HepG2 (cell line): ENCODE data around the gene CCDC183. TPM values are rescaled to one million over a fixed set of nuclear protein-coding genes. Genes with fewer than 3 reads are reported as not detected.
A peak's percentile ranks its signal among the peaks of the same experiment; 100 is the strongest.

ENCODE experiments used
- CEBPB ChIP-seq: IDR thresholded peaks from 2 replicates; pipeline ENCODE4 v1.6.1; 2011; ENCODE audit warnings: low read depth, low read length, improper control_type of control experiment, borderline replicate concordance
- DPF2 ChIP-seq: sonication (generic); formaldehyde crosslinking; IDR thresholded peaks from 2 replicates; pipeline ENCODE4 v1.4.0; 2020; ENCODE audit warnings: mild to moderate bottlenecking, low read depth, missing genetic modification reagents, borderline replicate concordance
- HMG20B ChIP-seq: conservative IDR thresholded peaks from 2 replicates; pipeline ENCODE4 v1.6.1; 2016; ENCODE audit warnings: missing genetic modification reagents, missing compliant biosample characterization
- MAFF ChIP-seq: IDR thresholded peaks from 2 replicates; pipeline ENCODE4 v1.6.1; 2011; ENCODE audit warnings: low read depth, low read length, improper control_type of control experiment
- MEIS1 ChIP-seq: sonication (generic); formaldehyde crosslinking; IDR thresholded peaks from 2 replicates; pipeline ENCODE4 v1.9.0; 2021; ENCODE audit warnings: mild to moderate bottlenecking, missing genetic modification reagents, moderate library complexity, borderline replicate concordance
- PHF21A ChIP-seq: sonication (generic); formaldehyde crosslinking; IDR thresholded peaks from 2 replicates; pipeline ENCODE4 v1.5.0; 2020; ENCODE audit warnings: mild to moderate bottlenecking, missing genetic modification reagents
- ZFAT ChIP-seq: sonication (generic); formaldehyde crosslinking; conservative IDR thresholded peaks from 2 replicates; pipeline ENCODE4 v1.8.1; 2023; ENCODE audit warnings: missing genetic modification reagents, inconsistent platforms
- ZNF383 ChIP-seq: sonication (generic); formaldehyde crosslinking; IDR thresholded peaks from 2 replicates; pipeline ENCODE4 v1.4.0; 2020; ENCODE audit warnings: missing genetic modification reagents, mild to moderate bottlenecking, borderline replicate concordance
- polyA plus RNA-seq, 8 experiments: library from polyadenylated mRNA; depleted of rRNA in 3 of 8; stranded (reverse) in 7 of 8; unstranded in 1 of 8; fragments of >200 nt; fragmentation: Illumina TruSeq in 4 of 8; extraction: Trizol in 4 of 8; gene quantifications; 2 replicates each; pipeline versions ENCODE4 v1.2.1 to v1.2.3, GENCODE V29; 2011 to 2016; ENCODE audit warnings: low read depth in 4 of 8, missing spikeins in 1 of 8, mixed read lengths in 1 of 8; ENCODE audit not compliant: insufficient read depth in 1 of 8
- total RNA-seq, 5 experiments: library from RNA; depleted of rRNA; stranded (reverse); fragments of >200 nt; fragmentation: Illumina TruSeq; extraction: Trizol; gene quantifications; 2 replicates each; pipeline ENCODE4 v1.2.3, GENCODE V29; 2016; ENCODE audit warnings: low read depth in 1 of 5
- TF ChIP-seq, protein P1 (sequence below): sonication (generic); formaldehyde crosslinking; IDR thresholded peaks from 2 replicates; pipeline ENCODE4; 2020; ENCODE audit warnings: missing genetic modification reagents, mild to moderate bottlenecking, borderline replicate concordance
- TF ChIP-seq, protein P2 (sequence below): sonication (generic); formaldehyde crosslinking; IDR thresholded peaks from 2 replicates; pipeline ENCODE4 v1.4.0; 2020; ENCODE audit warnings: mild to moderate bottlenecking, missing genetic modification reagents
- TF ChIP-seq, protein P3 (sequence below): sonication (generic); formaldehyde crosslinking; IDR thresholded peaks from 2 replicates; pipeline ENCODE4 v1.4.0; 2020; ENCODE audit warnings: missing genetic modification reagents
- TF ChIP-seq, protein P4 (sequence below): fragments of 450-650 bp; IDR thresholded peaks from 2 replicates; pipeline ENCODE4 v1.6.1; 2016

CCDC183 gene
- total and polyA plus RNA-seq, 2 of the 13 experiments (the other 11 are each of a cell fraction or from before 2014, with no cell fraction given), result 5.0 to 66.4 TPM

DNA sequence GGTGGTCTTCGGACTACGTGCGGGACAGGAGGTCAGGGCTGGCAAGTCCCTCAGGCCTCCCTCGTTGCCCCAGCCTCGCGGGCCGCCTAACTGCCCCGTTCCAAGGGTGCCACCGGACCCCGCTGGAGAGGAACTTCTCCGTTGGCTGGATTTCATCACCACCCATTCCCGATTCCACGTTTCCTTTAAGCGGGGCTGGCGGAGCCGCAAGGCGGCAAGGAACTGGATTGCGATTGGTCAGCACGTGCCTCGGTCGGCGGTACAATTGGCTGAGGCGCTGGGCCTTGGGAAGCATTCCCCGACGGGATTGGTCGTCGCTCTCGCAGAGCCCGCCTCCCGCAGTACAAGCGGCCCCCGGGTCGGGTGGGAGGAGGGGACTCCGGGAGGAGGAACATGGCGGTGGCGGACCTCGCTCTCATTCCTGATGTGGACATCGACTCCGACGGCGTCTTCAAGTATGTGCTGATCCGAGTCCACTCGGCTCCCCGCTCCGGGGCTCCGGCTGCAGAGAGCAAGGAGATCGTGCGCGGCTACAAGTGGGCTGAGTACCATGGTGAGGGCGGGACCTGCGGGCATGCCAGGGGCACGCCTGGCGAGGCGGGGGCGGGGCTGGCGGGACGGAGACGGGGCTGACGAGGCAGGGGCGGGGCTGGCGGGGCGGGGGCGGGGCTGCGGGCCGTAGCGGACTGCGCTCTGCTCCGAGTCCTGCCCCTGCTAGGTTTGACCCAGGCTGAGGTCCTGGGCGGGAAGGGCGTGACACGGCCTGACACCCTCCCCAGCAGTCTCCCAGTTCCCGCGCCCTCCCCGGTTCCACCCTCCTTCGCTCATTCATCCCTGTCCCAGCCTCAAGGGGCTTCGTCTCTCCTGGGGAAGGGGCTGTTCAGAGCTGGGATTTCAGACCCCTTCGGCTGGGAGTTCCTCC lies 53.2 kb downstream of the CCDC183 start, which contains the start of gene PHPT1 (continued):
- TF ChIP-seq, protein P1, sequence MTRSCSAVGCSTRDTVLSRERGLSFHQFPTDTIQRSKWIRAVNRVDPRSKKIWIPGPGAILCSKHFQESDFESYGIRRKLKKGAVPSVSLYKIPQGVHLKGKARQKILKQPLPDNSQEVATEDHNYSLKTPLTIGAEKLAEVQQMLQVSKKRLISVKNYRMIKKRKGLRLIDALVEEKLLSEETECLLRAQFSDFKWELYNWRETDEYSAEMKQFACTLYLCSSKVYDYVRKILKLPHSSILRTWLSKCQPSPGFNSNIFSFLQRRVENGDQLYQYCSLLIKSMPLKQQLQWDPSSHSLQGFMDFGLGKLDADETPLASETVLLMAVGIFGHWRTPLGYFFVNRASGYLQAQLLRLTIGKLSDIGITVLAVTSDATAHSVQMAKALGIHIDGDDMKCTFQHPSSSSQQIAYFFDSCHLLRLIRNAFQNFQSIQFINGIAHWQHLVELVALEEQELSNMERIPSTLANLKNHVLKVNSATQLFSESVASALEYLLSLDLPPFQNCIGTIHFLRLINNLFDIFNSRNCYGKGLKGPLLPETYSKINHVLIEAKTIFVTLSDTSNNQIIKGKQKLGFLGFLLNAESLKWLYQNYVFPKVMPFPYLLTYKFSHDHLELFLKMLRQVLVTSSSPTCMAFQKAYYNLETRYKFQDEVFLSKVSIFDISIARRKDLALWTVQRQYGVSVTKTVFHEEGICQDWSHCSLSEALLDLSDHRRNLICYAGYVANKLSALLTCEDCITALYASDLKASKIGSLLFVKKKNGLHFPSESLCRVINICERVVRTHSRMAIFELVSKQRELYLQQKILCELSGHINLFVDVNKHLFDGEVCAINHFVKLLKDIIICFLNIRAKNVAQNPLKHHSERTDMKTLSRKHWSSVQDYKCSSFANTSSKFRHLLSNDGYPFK (CRISPR knock-in tag), result peak; percentile 66; the same call in 1 of the 2 replicates
- TF ChIP-seq MEIS1 (0 out of 2 replicates have a peak, but pooled peaks have one; percentile 29), MAFF (0 out of 2 replicates have a peak, but pooled peaks have one; percentile 1), HMG20B (CRISPR knock-in tag) (0 out of 2 replicates have a peak, but pooled peaks have one; percentile 27), DPF2 (CRISPR knock-in tag) (no peak), CEBPB (peak; percentile 86), PHF21A (CRISPR knock-in tag) (no peak; the same call in 1 of the 2 replicates), ZNF383 (no peak), ZFAT (CRISPR knock-in tag) (no peak)
- TF ChIP-seq, protein P2, sequence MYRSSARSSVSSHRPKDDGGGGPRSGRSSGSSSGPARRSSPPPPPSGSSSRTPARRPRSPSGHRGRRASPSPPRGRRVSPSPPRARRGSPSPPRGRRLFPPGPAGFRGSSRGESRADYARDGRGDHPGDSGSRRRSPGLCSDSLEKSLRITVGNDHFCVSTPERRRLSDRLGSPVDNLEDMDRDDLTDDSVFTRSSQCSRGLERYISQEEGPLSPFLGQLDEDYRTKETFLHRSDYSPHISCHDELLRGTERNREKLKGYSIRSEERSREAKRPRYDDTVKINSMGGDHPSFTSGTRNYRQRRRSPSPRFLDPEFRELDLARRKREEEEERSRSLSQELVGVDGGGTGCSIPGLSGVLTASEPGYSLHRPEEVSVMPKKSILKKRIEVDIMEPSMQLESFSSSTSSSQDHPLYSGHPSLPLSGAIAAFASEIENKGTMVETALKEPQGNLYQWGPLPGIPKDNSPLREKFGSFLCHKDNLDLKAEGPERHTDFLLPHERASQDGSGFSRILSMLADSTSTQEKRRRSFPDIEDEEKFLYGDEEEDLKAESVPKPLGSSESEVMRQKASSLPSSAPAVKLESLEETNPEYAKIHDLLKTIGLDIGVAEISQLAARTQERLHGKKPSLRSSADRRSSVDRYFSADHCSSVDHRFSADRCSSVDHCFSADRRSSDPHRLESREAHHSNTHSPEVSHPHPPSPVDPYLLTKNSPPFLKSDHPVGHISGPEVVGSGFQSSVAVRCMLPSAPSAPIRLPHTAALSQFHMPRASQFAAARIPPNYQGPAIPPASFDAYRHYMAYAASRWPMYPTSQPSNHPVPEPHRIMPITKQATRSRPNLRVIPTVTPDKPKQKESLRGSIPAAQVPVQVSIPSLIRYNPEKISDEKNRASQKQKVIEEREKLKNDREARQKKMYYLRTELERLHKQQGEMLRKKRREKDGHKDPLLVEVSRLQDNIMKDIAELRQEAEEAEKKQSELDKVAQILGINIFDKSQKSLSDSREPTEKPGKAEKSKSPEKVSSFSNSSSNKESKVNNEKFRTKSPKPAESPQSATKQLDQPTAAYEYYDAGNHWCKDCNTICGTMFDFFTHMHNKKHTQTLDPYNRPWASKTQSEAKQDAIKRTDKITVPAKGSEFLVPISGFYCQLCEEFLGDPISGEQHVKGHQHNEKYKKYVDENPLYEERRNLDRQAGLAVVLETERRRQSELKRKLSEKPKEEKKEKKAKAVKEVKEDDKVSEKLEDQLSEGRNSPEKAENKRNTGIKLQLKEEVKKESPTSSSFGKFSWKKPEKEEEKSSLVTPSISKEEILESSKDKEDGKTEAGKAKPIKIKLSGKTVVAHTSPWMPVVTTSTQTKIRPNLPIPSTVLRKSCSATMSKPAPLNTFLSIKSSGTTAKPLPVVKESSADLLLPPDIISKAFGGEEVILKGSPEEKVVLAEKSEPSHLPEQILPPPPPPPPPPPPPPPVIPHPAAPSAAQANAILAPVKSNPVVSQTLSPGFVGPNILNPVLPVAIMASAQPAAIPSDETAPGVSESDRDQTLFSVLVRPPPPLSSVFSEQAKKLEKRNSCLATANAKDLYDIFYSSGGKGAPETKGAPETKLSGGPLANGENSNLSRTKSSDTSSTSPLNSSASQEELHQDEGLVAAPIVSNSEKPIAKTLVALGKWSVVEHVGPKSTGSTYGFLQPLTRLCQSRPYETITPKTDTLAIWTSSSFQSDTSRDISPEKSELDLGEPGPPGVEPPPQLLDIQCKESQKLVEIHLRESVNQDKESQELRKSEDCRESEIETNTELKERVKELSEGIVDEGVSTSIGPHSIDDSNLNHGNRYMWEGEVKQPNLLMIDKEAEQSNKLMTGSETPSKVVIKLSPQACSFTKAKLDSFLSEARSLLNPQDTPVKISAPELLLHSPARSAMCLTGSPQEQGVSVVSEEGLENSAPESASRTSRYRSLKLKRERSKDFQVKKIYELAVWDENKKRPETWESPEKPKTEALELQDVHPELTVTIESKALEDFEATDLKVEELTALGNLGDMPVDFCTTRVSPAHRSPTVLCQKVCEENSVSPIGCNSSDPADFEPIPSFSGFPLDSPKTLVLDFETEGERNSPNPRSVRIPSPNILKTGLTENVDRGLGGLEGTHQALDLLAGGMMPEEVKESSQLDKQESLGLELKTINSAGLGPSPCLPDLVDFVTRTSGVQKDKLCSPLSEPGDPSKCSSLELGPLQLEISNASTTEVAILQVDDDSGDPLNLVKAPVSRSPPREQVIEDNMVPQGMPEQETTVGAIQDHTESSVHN (CRISPR knock-in tag), result no peak
- TF ChIP-seq, protein P3, sequence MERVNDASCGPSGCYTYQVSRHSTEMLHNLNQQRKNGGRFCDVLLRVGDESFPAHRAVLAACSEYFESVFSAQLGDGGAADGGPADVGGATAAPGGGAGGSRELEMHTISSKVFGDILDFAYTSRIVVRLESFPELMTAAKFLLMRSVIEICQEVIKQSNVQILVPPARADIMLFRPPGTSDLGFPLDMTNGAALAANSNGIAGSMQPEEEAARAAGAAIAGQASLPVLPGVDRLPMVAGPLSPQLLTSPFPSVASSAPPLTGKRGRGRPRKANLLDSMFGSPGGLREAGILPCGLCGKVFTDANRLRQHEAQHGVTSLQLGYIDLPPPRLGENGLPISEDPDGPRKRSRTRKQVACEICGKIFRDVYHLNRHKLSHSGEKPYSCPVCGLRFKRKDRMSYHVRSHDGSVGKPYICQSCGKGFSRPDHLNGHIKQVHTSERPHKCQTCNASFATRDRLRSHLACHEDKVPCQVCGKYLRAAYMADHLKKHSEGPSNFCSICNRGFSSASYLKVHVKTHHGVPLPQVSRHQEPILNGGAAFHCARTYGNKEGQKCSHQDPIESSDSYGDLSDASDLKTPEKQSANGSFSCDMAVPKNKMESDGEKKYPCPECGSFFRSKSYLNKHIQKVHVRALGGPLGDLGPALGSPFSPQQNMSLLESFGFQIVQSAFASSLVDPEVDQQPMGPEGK (CRISPR knock-in tag), result peak; percentile 82
- TF ChIP-seq, protein P4, sequence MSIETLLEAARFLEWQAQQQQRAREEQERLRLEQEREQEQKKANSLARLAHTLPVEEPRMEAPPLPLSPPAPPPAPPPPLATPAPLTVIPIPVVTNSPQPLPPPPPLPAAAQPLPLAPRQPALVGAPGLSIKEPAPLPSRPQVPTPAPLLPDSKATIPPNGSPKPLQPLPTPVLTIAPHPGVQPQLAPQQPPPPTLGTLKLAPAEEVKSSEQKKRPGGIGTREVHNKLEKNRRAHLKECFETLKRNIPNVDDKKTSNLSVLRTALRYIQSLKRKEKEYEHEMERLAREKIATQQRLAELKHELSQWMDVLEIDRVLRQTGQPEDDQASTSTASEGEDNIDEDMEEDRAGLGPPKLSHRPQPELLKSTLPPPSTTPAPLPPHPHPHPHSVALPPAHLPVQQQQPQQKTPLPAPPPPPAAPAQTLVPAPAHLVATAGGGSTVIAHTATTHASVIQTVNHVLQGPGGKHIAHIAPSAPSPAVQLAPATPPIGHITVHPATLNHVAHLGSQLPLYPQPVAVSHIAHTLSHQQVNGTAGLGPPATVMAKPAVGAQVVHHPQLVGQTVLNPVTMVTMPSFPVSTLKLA, result peak; percentile 49
